ENCODE measurements around the gene CDH23.

The CDH23 gene

GRCh38 chr10:71532878-71533277, 136.2 kb downstream of the CDH23 start:
- no peak overlapping the region for H3K4me3 ChIP-seq (ENCODE audit: low read depth, low read length)
- DNase-seq (ENCODE audit: low read depth), result no peak
- TF ChIP-seq CTCF (IDR thresholded peaks at IDR 0.05; ENCODE audit: control insufficient read depth, extremely low read depth, insufficient read depth), result no peak

DNA sequence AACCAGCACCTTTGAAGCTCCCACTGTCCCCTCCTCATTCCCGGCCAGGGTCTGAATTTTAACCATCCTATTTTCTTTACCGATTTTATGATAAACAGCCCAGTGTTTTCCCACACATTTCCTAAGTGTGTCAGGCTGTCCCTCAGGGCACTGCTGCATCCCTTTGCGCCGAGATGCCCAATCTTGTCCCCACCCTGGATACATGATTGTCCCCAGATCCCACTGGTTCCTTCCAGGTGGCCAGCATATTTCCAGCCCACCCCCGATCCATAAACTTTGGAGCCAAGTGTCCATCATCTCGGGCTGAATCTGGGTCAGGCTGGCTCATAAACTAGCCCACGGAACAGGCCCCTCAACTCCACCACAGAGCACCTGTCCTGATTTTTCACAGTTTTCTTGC, 137.2 kb downstream of the CDH23 start:
- DNase-seq (ENCODE audit: low read depth), result no peak
- no peak for TF ChIP-seq CTCF (IDR thresholded peaks at IDR 0.05; ENCODE audit: control insufficient read depth, extremely low read depth, insufficient read depth)

GRCh38 chr10:71534568-71535194, 138.0 kb downstream of the CDH23 start:
- TF ChIP-seq CTCF (IDR thresholded peaks at IDR 0.05; ENCODE audit: control insufficient read depth, extremely low read depth, insufficient read depth), result no peak
- H3K4me3 ChIP-seq (ENCODE audit: low read depth, low read length), result no peak overlapping the region
- DNase-seq (ENCODE audit: low read depth), result no peak

More for the DNA sequence above, 137.2 kb downstream of the CDH23 start:
- H3K4me3 ChIP-seq (ENCODE audit: low read depth, low read length), result no peak overlapping the region

DNA sequence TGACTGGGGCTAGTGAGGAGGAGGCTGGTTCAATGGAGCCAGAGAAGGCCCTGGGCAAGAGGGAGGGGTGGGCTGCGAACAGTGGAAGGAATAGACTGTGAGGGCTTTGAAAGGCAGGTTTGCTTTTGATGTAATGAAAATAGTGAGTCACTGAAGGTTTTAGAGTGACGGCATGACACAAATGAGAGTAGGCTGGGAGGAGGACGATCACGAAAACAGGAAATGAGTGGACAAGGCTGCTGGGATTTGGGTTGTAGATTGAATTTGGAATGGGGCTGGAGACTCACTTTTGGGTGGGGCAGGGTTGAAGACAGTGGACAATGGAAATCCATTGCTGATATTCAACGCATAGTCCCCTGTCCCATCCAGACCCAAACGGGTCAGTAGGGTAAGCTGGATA, 139.6 kb downstream of the CDH23 start:
- DNase-seq (ENCODE audit: low read depth), result no peak
- H3K4me3 ChIP-seq (ENCODE audit: low read depth, low read length), result no peak overlapping the region
- no peak for TF ChIP-seq CTCF (IDR thresholded peaks at IDR 0.05; ENCODE audit: control insufficient read depth, extremely low read depth, insufficient read depth)

DNA sequence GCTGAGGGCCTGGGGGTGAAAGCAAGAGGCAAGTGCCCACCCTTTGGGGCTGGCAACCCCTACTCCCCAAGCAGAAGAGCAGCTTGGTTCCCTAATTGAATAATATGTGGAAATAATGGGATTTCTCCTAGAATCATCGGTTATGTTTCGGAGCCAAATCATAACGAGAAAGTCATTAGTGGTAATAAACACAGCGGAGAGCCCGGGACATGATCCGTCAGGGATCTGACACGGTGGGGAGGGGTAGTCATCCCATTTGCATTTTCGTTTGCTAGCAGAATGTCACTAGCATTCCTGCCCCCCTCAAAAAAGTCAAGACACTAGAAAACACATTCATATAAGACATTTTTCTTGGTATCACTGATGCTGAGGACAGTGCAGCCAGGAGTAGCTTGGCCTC, 140.4 kb downstream of the CDH23 start:
- no peak for DNase-seq (ENCODE audit: low read depth)
- no peak for TF ChIP-seq CTCF (IDR thresholded peaks at IDR 0.05; ENCODE audit: control insufficient read depth, extremely low read depth, insufficient read depth)
- no peak overlapping the region for H3K4me3 ChIP-seq (ENCODE audit: low read depth, low read length)

GRCh38 chr10:71537681-71538080, 141.0 kb downstream of the CDH23 start:
- H3K4me3 ChIP-seq (ENCODE audit: low read depth, low read length), result no peak overlapping the region
- no peak for DNase-seq (ENCODE audit: low read depth)
- TF ChIP-seq CTCF (IDR thresholded peaks at IDR 0.05; ENCODE audit: control insufficient read depth, extremely low read depth, insufficient read depth), result no peak

- no peak for DNase-seq (ENCODE audit: low read depth)
- H3K4me3 ChIP-seq (ENCODE audit: low read depth, low read length), result no peak overlapping the region
- no peak for TF ChIP-seq CTCF (IDR thresholded peaks at IDR 0.05; ENCODE audit: control insufficient read depth, extremely low read depth, insufficient read depth)
Observed at GRCh38 chr10:71538608-71539260, 142.0 kb downstream of the CDH23 start.
